DOHH2 (cell line): ENCODE measurements around the gene KCNMA1.

ENCODE experiments used
- H3F3A ChIP-seq: fragments of 200-600 bp; sonication (generic), shearing (Covaris generic); 2 replicates; pipeline ENCODE4 v1.6.0; 2016; ENCODE audit warnings: antibody characterized with exemption, mild to moderate bottlenecking; ENCODE audit not compliant: control insufficient read depth, insufficient read depth
- H3K27ac ChIP-seq: fragments of 200-600 bp; sonication (generic); 2 replicates; pipeline ENCODE4 v1.5.1; 2014; ENCODE audit warnings: low read depth, mild to moderate bottlenecking, low read length, moderate library complexity
- H3K27me3 ChIP-seq: fragments of 200-600 bp; sonication (generic); 2 replicates; pipeline ENCODE4 v1.6.1; 2014; ENCODE audit warnings: mild to moderate bottlenecking, low read length, mixed read lengths; ENCODE audit not compliant: control insufficient read depth
- H3K36me3 ChIP-seq: fragments of 200-600 bp; sonication (generic); 2 replicates; pipeline ENCODE4 v1.6.1; 2014; ENCODE audit warnings: mild to moderate bottlenecking, low read length, moderate library complexity, mixed read lengths; ENCODE audit not compliant: control insufficient read depth
- H3K4me1 ChIP-seq: fragments of 200-600 bp; sonication (generic); 2 replicates; pipeline ENCODE4 v1.6.1; 2014; ENCODE audit warnings: mild to moderate bottlenecking, low read length, mixed read lengths; ENCODE audit not compliant: control insufficient read depth
- H3K4me2 ChIP-seq: fragments of 200-600 bp; sonication (generic); 2 replicates; pipeline ENCODE4 v1.6.0; 2014; ENCODE audit warnings: mild to moderate bottlenecking, low read length, moderate library complexity
- H3K4me3 ChIP-seq: fragments of 200-600 bp; sonication (generic); 2 replicates; pipeline ENCODE4 v1.5.1; 2014; ENCODE audit warnings: mild to moderate bottlenecking, low read length, mixed read lengths
- H3K79me2 ChIP-seq: fragments of 200-600 bp; sonication (generic); 2 replicates; pipeline ENCODE4 v1.6.1; 2014; ENCODE audit warnings: mild to moderate bottlenecking, low read length, mixed read lengths; ENCODE audit not compliant: control insufficient read depth
- H3K9me2 ChIP-seq: fragments of 200-600 bp; sonication (generic); replicated peaks from 2 replicates; pipeline ENCODE4 v1.6.1; 2014; ENCODE audit warnings: mild to moderate bottlenecking, low read length, mixed read lengths; ENCODE audit not compliant: control insufficient read depth
- H3K9me3 ChIP-seq: fragments of 200-600 bp; sonication (generic); 2 replicates; pipeline ENCODE4 v1.6.1; 2014; ENCODE audit warnings: antibody characterized with exemption, low read length, mixed read lengths; ENCODE audit not compliant: control insufficient read depth, insufficient read depth
- H4K20me1 ChIP-seq: fragments of 200-600 bp; sonication (generic); 2 replicates; pipeline ENCODE4 v1.6.0; 2014; ENCODE audit warnings: low read depth, mild to moderate bottlenecking, antibody characterized with exemption, low read length, moderate library complexity; ENCODE audit not compliant: control insufficient read depth, insufficient read depth
- CTCF ChIP-seq: fragments of 200-600 bp; sonication (generic); IDR thresholded peaks from one replicate; pipeline ENCODE4 v1.5.1; 2014; ENCODE audit warnings: antibody characterized with exemption, mild to moderate bottlenecking, low read depth, low read length; ENCODE audit not compliant: poor library complexity, severe bottlenecking
- EZH2phosphoT487 ChIP-seq: fragments of 200-600 bp; sonication (generic); IDR thresholded peaks from 2 replicates; pipeline ENCODE4 v1.6.1; 2017; ENCODE audit warnings: borderline replicate concordance, mild to moderate bottlenecking, antibody characterized with exemption, low read length, moderate library complexity, mixed read lengths

KCNMA1 gene

GRCh38 chr10:77079592-77080300 lies 557.9 kb downstream of the KCNMA1 start:
- H3K9me3 ChIP-seq = no peaks in the 10 kb centered on the region
- H3F3A ChIP-seq = no peaks in the 10 kb centered on the region
- TF ChIP-seq EZH2phosphoT487 = no peak
- no peak for TF ChIP-seq CTCF
- H3K4me1 ChIP-seq = no peaks in the 10 kb centered on the region
- H4K20me1 ChIP-seq = no peaks in the 10 kb centered on the region
- no peaks in the 10 kb centered on the region for H3K36me3 ChIP-seq
- no peak overlapping the region for H3K27ac ChIP-seq
- H3K27me3 ChIP-seq = no peaks in the 10 kb centered on the region
- H3K9me2 ChIP-seq = no peaks in the 10 kb centered on the region
- no peak overlapping the region for H3K4me2 ChIP-seq
- H3K79me2 ChIP-seq = no peaks in the 10 kb centered on the region
- no peak overlapping the region for H3K4me3 ChIP-seq

GRCh38 chr10:77077316-77077945 lies 560.2 kb downstream of the KCNMA1 start:
- Histone ChIP-seq H3K79me2 (no peaks in the 10 kb centered on the region), H4K20me1 (no peaks in the 10 kb centered on the region)

GRCh38 chr10:77075926-77076325 lies 561.7 kb downstream of the KCNMA1 start:
- no peaks in the 10 kb centered on the region for H3F3A ChIP-seq
- H3K4me1 ChIP-seq = no peaks in the 10 kb centered on the region
- no peak overlapping the region for H3K4me2 ChIP-seq
- TF ChIP-seq EZH2phosphoT487 = no peak
- no peak for TF ChIP-seq CTCF
- H3K9me3 ChIP-seq = no peaks in the 10 kb centered on the region
- no peaks in the 10 kb centered on the region for H3K27me3 ChIP-seq
- no peaks in the 10 kb centered on the region for H3K79me2 ChIP-seq
- no peaks in the 10 kb centered on the region for H3K9me2 ChIP-seq
- no peaks in the 10 kb centered on the region for H4K20me1 ChIP-seq
- H3K27ac ChIP-seq = no peak overlapping the region
- no peaks in the 10 kb centered on the region for H3K36me3 ChIP-seq
- H3K4me3 ChIP-seq = no peak overlapping the region

More at GRCh38 chr10:77077316-77077945, 560.2 kb downstream of the KCNMA1 start:
- H3K36me3 ChIP-seq = no peaks in the 10 kb centered on the region
- H3K9me2 ChIP-seq = no peaks in the 10 kb centered on the region
- TF ChIP-seq EZH2phosphoT487 (no peak), CTCF (no peak)
- no peaks in the 10 kb centered on the region for H3K4me1 ChIP-seq
- no peak overlapping the region for H3K27ac ChIP-seq
- no peak overlapping the region for H3K4me3 ChIP-seq
- H3F3A ChIP-seq = no peaks in the 10 kb centered on the region
- no peak overlapping the region for H3K4me2 ChIP-seq
- H3K9me3 ChIP-seq = no peaks in the 10 kb centered on the region
- H3K27me3 ChIP-seq = no peaks in the 10 kb centered on the region
